GM19468 (cell line): Measurements from ENCODE around the gene DNAH17.

Experiments used
- ATAC-seq: cut with Tn5 transposase; IDR thresholded peaks from one replicate; pipeline ENCODE4 v1.9.1; 2021; ENCODE audit warnings: mild to moderate bottlenecking, moderate library complexity, moderate number of reproducible peaks; ENCODE audit not compliant: unreplicated experiment; ENCODE audit errors: extremely low read depth

Gene DNAH17

GRCh38 chr17:78401891-78402290 is 175.3 kb downstream of the DNAH17 start:
- no peak for ATAC-seq

GRCh38 chr17:78401246-78401645 is 175.9 kb downstream of the DNAH17 start:
- ATAC-seq: no peak

GRCh38 chr17:78400581-78401240 is 176.5 kb downstream of the DNAH17 start:
- ATAC-seq: no peak

- ATAC-seq: no peak
Measured at GRCh38 chr17:78399693-78400144, 177.5 kb downstream of the DNAH17 start.

GRCh38 chr17:78399028-78399692 is 178.0 kb downstream of the DNAH17 start:
- ATAC-seq: no peak

- ATAC-seq: no peak
Measured at GRCh38 chr17:78398390-78398789, 178.8 kb downstream of the DNAH17 start.

GRCh38 chr17:78397681-78398101 is 179.5 kb downstream of the DNAH17 start:
- ATAC-seq: no peak

- ATAC-seq: no peak
Measured at GRCh38 chr17:78396441-78397337, 180.5 kb downstream of the DNAH17 start.

- no peak for ATAC-seq
Measured at GRCh38 chr17:78395155-78395554, 182.0 kb downstream of the DNAH17 start.

- ATAC-seq: no peak
Measured at GRCh38 chr17:78394209-78394608, 183.0 kb downstream of the DNAH17 start.

- no peak for ATAC-seq
Measured at GRCh38 chr17:78393575-78393974, 183.6 kb downstream of the DNAH17 start.

- no peak for ATAC-seq
Measured at GRCh38 chr17:78392295-78392694, 184.9 kb downstream of the DNAH17 start.

- no peak for ATAC-seq
Measured at GRCh38 chr17:78391843-78392242, 185.4 kb downstream of the DNAH17 start.

GRCh38 chr17:78391051-78391431 is 186.2 kb downstream of the DNAH17 start:
- no peak for ATAC-seq

- no peak for ATAC-seq
Measured at GRCh38 chr17:78390241-78391050, 186.8 kb downstream of the DNAH17 start.

- no peak for ATAC-seq
Measured at GRCh38 chr17:78387977-78388941, 188.9 kb downstream of the DNAH17 start.

GRCh38 chr17:78384479-78385175 is 192.6 kb downstream of the DNAH17 start:
- ATAC-seq: no peak

- no peak for ATAC-seq
Measured at GRCh38 chr17:78383725-78384471, 193.3 kb downstream of the DNAH17 start.
